ENCODE results near the gene RNLS. TPM values are rescaled to one million over a fixed set of nuclear protein-coding genes. Genes with fewer than 3 reads are reported as not detected.

Gene RNLS
- total RNA-seq, 1 experiment from 2014 or later: not detected

DNA sequence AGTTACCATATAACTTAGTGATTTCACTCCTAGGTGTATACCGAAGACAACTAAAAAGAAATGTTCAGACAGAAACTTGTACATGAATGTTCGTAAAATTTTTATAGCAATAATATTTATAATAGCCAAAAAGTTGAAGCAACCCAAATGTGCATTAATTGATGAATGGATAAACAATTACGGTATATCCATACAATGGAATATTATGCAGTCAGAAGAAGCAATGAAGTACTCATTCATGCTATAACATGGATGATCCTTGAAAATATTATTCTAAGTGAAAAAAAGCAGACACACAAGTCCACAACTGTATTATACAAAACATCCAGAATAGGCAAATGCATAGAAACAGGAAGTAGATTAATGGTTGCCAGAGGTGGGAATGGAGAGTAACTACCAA is 183.9 kb downstream of the RNLS start:
- ChIA-PET RAD21 (ENCODE audit: low non-redundant PET in 1 of 2, low total read pairs in 2 of 2, uncharacterized antibody in 2 of 2, unreplicated experiment in 2 of 2) (no interaction called here), POLR2A (no interaction called here), CTCF (interaction anchor here (1.0 kb wide), 1 partner anchor 10 kb away, joined by 4 read pairs; no protein-coding TSS in a partner anchor)
- no peak overlapping the region for H3K4me3 ChIP-seq (replicated peaks in 1 of 2; ENCODE audit: low read depth in 1 of 2, low read length in 2 of 2)
- no TSS peak for BruUV-seq (replicated peaks)
- H3K79me2 ChIP-seq (ENCODE audit: insufficient read depth, low read length): no peaks in the 10 kb centered on the region
- no peaks in the 10 kb centered on the region for H4K20me1 ChIP-seq (ENCODE audit: insufficient read depth)
- H3K9ac ChIP-seq (ENCODE audit: low read length): no peak overlapping the region
- peaks cover 0 to 10% of the 10 kb centered on the region in 2 experiments; a peak in 2 of 4 replicates for H3K4me1 ChIP-seq (ENCODE audit: control insufficient read depth in 1 of 2, insufficient read depth in 2 of 2, low read length in 2 of 2)
- H3K9me3 ChIP-seq (ENCODE audit: control insufficient read depth in 1 of 2, insufficient read depth in 1 of 2, low read depth in 1 of 2, low read length in 2 of 2): peaks cover 5 to 7% of the 10 kb centered on the region in 2 experiments; a peak in 3 of 4 replicates
- TF ChIP-seq FOSL1 (IDR thresholded peaks at IDR 0.05; ENCODE audit: low read depth) (no peak), SP1 (IDR thresholded peaks at IDR 0.05; ENCODE audit: low read depth) (no peak), ELF1 (IDR thresholded peaks at IDR 0.05; ENCODE audit: borderline replicate concordance, low read depth) (no peak), EZH2 (IDR thresholded peaks at IDR 0.05) (no peak), JUND (IDR thresholded peaks at IDR 0.05) (no peak), TCF7L2 (IDR thresholded peaks at IDR 0.05; ENCODE audit: borderline replicate concordance, extremely low read depth, insufficient read depth, insufficient read length) (no peak), EZH2phosphoT487 (IDR thresholded peaks at IDR 0.05; ENCODE audit: borderline replicate concordance) (no peak), CEBPB (IDR thresholded peaks at IDR 0.05; ENCODE audit: low read depth) (no peak), POLR2AphosphoS5 (IDR thresholded peaks at IDR 0.05; ENCODE audit: low read depth, low read length) (no peak)
- H2AFZ ChIP-seq (ENCODE audit: low read depth, low read length, poor library complexity, severe bottlenecking): no peak overlapping the region
- intact Hi-C loops (cut with micrococcal nuclease): no loop called here
- no peak for ATAC-seq
- H3K27me3 ChIP-seq (ENCODE audit: insufficient read depth, low read length): no peaks in the 10 kb centered on the region
- no peak overlapping the region for H3K4me2 ChIP-seq (ENCODE audit: low read length)
- no peaks in the 10 kb centered on the region for H3K36me3 ChIP-seq (ENCODE audit: control insufficient read depth in 1 of 2, insufficient read depth in 2 of 2, low read length in 2 of 2)
- DNase-seq (ENCODE audit: low read depth, low spot score): no peak
- H3K9me2 ChIP-seq (ENCODE audit: insufficient read depth): no peaks in the 10 kb centered on the region
- no peak overlapping the region for H3K27ac ChIP-seq (ENCODE audit: low read depth, low read length)

- Histone ChIP-seq H3K9ac (ENCODE audit: low read length) (no peak overlapping the region), H3K79me2 (ENCODE audit: insufficient read depth, low read length) (no peaks in the 10 kb centered on the region), H3K27ac (ENCODE audit: low read depth, low read length) (no peak overlapping the region), H3K4me2 (ENCODE audit: low read length) (no peak overlapping the region), H3K9me3 (ENCODE audit: control insufficient read depth in 1 of 2, insufficient read depth in 1 of 2, low read depth in 1 of 2, low read length in 2 of 2) (peaks cover 5 to 7% of the 10 kb centered on the region in 2 experiments; a peak in 2 of 4 replicates), H3K27me3 (ENCODE audit: insufficient read depth, low read length) (no peaks in the 10 kb centered on the region), H4K20me1 (ENCODE audit: insufficient read depth) (no peaks in the 10 kb centered on the region), H3K9me2 (ENCODE audit: insufficient read depth) (no peaks in the 10 kb centered on the region), H3K4me3 (replicated peaks in 1 of 2; ENCODE audit: low read depth in 1 of 2, low read length in 2 of 2) (no peak overlapping the region), H3K36me3 (ENCODE audit: control insufficient read depth in 1 of 2, insufficient read depth in 2 of 2, low read length in 2 of 2) (no peaks in the 10 kb centered on the region), H2AFZ (ENCODE audit: low read depth, low read length, poor library complexity, severe bottlenecking) (no peak overlapping the region), H3K4me1 (ENCODE audit: control insufficient read depth in 1 of 2, insufficient read depth in 2 of 2, low read length in 2 of 2) (no peaks in the 10 kb centered on the region)
- no TSS peak for BruUV-seq (replicated peaks)
- CTCF ChIA-PET: no interaction called here
- POLR2A ChIA-PET: no interaction called here
- RAD21 ChIA-PET (ENCODE audit: low non-redundant PET in 1 of 2, low total read pairs in 2 of 2, uncharacterized antibody in 2 of 2, unreplicated experiment in 2 of 2): no interaction called here
- ATAC-seq (no peak), DNase-seq (ENCODE audit: low read depth, low spot score) (no peak)
- TF ChIP-seq JUND (IDR thresholded peaks at IDR 0.05): peak; percentile 14; the same call in 1 of the 2 replicates
- TF ChIP-seq, protein P1, sequence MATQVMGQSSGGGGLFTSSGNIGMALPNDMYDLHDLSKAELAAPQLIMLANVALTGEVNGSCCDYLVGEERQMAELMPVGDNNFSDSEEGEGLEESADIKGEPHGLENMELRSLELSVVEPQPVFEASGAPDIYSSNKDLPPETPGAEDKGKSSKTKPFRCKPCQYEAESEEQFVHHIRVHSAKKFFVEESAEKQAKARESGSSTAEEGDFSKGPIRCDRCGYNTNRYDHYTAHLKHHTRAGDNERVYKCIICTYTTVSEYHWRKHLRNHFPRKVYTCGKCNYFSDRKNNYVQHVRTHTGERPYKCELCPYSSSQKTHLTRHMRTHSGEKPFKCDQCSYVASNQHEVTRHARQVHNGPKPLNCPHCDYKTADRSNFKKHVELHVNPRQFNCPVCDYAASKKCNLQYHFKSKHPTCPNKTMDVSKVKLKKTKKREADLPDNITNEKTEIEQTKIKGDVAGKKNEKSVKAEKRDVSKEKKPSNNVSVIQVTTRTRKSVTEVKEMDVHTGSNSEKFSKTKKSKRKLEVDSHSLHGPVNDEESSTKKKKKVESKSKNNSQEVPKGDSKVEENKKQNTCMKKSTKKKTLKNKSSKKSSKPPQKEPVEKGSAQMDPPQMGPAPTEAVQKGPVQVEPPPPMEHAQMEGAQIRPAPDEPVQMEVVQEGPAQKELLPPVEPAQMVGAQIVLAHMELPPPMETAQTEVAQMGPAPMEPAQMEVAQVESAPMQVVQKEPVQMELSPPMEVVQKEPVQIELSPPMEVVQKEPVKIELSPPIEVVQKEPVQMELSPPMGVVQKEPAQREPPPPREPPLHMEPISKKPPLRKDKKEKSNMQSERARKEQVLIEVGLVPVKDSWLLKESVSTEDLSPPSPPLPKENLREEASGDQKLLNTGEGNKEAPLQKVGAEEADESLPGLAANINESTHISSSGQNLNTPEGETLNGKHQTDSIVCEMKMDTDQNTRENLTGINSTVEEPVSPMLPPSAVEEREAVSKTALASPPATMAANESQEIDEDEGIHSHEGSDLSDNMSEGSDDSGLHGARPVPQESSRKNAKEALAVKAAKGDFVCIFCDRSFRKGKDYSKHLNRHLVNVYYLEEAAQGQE (IDR thresholded peaks at IDR 0.05; ENCODE audit: low read depth): no peak
- peak; percentile 87 for TF ChIP-seq CBX3 (IDR thresholded peaks at IDR 0.05; ENCODE audit: low read depth)
- no peak for TF ChIP-seq TCF7L2 (IDR thresholded peaks at IDR 0.05; ENCODE audit: borderline replicate concordance, extremely low read depth, insufficient read depth, insufficient read length)
- 0 out of 2 replicates have a peak, but pooled peaks have one; percentile 5 for TF ChIP-seq FOSL1 (IDR thresholded peaks at IDR 0.05; ENCODE audit: low read depth)
- TF ChIP-seq SP1 (IDR thresholded peaks at IDR 0.05; ENCODE audit: low read depth): no peak
- intact Hi-C loops (cut with micrococcal nuclease): no loop called here
These were observed 187.4 kb downstream of the RNLS start for GRCh38 chr10:88395677-88396076.

Data from HCT116 (cell line).